Forelimb muscle (tissue), 1 donor: Measurements from ENCODE around the gene FAM13A. TPM values are rescaled to one million over a fixed set of nuclear protein-coding genes. Genes with fewer than 3 reads are reported as not detected.
A peak's percentile ranks its signal among the peaks of the same experiment; 100 is the strongest.
"Not testable (repeated sequence)": the region's sequence is repeated elsewhere in the genome, so short reads cannot be mapped to it uniquely, and the experiment has no call there.

Experiments
- DNase-seq: peaks from one replicate; pipeline ENCODE4 v3.0.0-alpha.2; 2013; ENCODE audit warnings: low read depth
- polyA plus RNA-seq: library from polyadenylated mRNA; unstranded; fragments of 120-200 nt; gene quantifications from one replicate; pipeline ENCODE4 v1.2.1, GENCODE V29; 2013; ENCODE audit not compliant: insufficient read length

FAM13A gene
- polyA plus RNA-seq, 1 donor: 36.0 TPM

DNA sequence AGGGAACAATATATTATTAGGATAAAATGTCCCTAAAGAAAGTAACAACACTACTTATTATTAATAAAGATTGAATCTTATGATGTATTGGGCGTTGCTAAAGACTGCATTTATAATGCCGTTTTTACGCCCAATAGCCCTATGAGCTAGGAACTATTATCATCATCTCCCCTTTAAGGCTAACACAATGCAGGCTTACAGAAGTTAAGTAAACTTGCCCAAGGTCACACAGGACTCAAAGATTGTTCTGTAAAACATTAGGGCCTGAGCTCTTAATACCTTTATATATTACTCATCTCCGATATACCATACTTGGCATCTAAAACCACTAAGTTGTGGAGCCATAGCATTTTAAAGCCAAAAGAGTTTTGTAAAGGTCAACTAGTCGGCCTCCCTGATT, 149.5 kb downstream of the FAM13A start:
- DNase-seq: no peak

- not testable (repeated sequence) for DNase-seq
These were observed 152.7 kb downstream of the FAM13A start for GRCh38 chr4:88904240-88904639.

DNA sequence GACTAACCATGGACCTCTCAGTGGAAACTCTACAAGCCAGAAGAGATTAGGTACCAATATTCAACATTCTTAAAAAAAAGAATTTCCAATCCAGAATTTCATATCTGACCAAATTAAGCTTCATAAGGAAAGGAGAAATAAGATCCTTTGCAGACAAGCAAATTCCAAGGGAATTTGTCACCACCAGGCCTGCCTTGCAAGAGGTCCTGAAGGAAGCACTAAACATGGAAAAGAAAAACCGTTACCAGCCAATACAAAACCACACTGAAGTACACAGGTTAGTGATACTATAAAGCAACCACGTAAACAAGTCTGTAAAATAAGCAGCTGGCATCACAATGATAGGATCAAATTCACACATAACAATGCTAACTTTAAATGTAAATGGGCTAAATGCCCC, 156.6 kb downstream of the FAM13A start:
- no peak for DNase-seq

GRCh38 chr4:88897752-88898151, 159.2 kb downstream of the FAM13A start:
- no peak for DNase-seq

GRCh38 chr4:88897180-88897579, 159.8 kb downstream of the FAM13A start:
- no peak for DNase-seq

- no peak for DNase-seq
These were observed 163.0 kb downstream of the FAM13A start for GRCh38 chr4:88893961-88894360.

- no peak for DNase-seq
These were observed 164.3 kb downstream of the FAM13A start for GRCh38 chr4:88892646-88893045.

DNA sequence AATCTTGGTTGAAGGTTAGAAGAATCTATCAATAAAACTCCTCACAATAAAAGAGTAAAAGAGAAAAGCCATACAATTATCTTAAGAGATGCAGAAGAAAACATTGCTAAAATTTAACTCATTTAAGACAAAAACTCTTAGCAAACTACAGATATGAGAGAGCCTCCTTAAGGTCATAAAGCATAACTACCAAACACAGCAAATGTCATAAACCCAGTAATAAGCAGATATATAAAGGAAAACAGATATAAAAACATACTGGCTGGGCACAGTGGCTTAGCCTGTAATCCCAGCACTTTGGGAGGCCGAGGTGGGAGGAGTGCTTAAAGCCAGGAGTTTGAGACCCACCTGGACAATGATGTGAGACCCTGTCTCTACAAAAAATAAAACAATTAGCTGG, 165.3 kb downstream of the FAM13A start:
- DNase-seq: no peak

DNA sequence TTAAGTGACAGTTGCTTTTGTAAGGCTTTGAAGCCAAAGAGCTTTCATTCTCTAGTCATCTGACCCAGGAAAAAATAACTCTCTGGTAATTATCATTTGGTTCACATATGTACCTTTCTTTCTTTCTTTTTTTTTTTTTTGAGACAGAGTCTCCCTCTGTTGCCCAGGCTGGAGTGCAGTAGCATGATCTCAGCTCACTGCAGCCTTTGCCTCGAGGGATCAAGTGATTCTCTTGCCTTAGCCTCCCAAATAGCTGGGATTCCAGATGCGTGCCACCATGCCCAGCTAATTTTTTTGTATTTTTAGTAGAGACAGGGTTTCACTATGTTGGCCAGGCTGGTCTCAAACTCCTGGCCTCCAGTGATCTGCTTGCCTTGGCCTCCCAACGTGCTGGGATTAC, 169.6 kb downstream of the FAM13A start:
- not testable (repeated sequence) for DNase-seq

DNA sequence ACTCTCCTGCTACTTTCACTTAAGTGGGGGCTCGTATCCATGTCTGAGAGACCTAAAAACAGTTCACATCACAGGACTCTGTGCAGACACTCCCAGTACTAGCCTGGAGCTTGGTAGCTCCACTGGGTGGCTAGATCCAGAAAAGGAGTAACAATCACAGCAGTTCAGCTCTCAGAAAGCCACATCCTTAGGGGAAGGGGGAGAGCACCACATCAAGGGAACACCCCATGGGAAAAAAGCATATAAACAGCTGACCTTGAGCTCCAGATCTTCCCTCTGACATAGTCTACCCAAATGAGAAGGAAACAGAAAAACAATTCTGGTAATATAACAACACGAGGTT, 175.8 kb downstream of the FAM13A start:
- no peak for DNase-seq

- no peak for DNase-seq
These were observed 176.3 kb downstream of the FAM13A start for GRCh38 chr4:88880501-88881226.

- peak; percentile 2 for DNase-seq
These were observed 177.0 kb downstream of the FAM13A start for GRCh38 chr4:88879991-88880390.

DNA sequence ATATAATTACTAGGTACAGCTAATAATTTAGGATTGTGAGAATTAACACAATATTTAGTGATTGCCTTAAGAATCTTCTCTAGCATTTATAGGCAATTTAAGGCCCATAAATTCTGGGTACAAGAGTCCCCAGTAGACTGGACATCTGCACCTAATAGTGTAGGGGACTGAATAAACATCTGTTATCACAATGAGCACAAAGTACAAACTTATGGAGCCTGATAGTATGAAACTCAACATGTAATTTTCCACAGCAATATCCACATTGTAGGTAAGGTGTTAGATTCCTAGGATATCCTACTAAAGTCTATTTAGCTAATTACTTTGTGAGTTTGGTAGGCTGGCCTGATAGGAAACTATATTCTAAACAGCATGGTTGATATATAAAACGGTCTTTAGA, 178.3 kb downstream of the FAM13A start:
- DNase-seq: no peak

GRCh38 chr4:88870428-88870827, 186.6 kb downstream of the FAM13A start:
- no peak for DNase-seq

GRCh38 chr4:88868510-88868909, 188.5 kb downstream of the FAM13A start:
- no peak for DNase-seq

GRCh38 chr4:88866862-88867550, 190.0 kb downstream of the FAM13A start:
- DNase-seq: no peak

- DNase-seq: no peak
These were observed 191.5 kb downstream of the FAM13A start for GRCh38 chr4:88865466-88865865.

- no peak for DNase-seq
These were observed 191.9 kb downstream of the FAM13A start for GRCh38 chr4:88865046-88865445.

DNA sequence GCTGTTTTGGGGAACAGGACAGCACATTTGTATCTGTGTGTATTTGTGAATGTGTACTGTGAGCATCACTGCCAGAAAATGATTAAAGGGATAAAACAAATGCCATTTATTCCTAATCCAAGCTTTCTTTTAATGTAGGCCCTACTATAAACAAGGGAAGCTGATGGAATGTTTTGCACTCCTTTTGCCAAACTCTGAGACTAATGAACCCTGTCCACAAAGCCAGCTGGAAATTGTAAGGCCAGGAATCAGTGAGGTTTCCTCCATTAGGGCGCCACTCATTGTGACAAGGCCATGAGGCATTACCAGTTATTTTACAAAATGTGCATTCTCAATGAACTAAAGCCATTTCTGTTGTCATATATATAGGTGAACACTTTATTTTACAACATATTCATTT, 196.4 kb downstream of the FAM13A start:
- DNase-seq: no peak

DNA sequence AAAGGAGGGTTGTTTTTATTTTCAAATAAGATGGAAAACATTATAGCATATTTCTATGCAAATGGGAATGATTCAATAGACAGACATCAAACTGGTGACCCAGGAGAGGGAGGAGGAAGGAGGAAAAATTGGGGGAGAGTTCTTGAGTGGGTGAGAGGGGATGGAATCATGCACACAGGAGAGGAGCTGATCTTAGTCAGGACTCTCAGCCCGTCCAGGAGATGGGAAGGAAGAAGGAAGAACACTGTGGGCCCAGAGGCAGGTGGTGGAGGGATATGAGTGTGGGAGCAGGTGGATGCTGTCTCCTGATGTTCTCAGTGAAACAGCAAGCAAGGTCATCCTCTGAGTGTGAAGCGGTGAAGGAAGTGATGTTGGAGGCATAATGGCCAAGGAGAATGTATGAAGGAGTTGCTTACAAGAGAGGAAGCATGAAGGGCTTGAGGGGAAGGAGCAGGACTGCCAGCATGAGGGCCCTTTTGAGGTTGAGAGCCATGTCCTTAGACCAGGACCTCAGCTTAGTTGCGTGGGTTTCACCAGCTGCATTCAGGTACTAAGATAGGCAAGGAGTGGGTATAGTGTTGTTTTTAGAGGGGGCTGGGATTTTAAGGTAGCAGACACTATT, 197.7 kb downstream of the FAM13A start:
- no peak for DNase-seq

GRCh38 chr4:88858752-88859151, 198.2 kb downstream of the FAM13A start:
- DNase-seq: no peak

DNA sequence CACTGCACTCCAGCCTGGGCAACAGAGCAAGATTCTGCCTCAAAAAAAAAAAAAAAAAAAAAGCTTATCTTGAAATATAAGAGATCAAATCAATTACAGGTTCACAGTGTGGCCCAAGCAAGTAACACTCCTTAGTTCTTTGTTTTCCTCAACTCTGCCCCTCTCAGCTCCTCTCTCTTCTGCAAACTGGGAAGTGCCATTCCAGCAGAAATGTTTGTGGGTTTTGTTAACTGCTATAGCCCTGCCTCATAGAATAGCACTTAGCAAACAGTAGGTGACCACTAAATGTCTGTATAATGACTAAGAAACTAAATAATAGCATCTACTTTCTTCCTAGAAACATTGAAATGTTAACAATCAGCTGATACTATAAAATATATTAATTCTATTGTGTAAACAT, 199.4 kb downstream of the FAM13A start:
- DNase-seq: no peak

DNA sequence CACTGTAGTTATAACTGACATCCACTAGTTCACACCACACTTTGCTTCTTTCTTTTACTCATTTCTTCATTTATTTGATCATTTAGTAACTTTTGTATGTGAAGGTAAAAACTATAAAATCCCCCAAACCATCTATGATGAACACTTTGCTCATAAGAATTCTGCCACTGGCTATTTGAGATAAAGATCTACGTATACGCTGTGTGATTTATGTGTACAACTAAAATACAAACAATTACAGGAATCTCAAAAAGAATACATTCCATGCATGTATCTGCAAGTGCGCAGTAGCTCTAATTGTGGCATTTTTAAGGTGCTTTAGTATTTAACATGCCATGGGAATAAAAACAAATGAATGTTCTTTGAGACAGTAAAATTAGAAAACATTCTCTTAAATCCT, 202.5 kb downstream of the FAM13A start:
- no peak for DNase-seq
